Measurements from ENCODE around the gene RAD51B. TPM values are rescaled to one million over a fixed set of nuclear protein-coding genes. Genes with fewer than 3 reads are reported as not detected.

RAD51B gene
- total and polyA plus RNA-seq, 2 donors (not counting 1 experiment from before 2014, with no cell fraction given) = 4.6 to 16.3 TPM

GRCh38 chr14:68270342-68270741, 450.8 kb downstream of the RAD51B start:
- peak in 1 of 2 donors; percentile 77 for DNase-seq (ENCODE audit: low read depth in 2 of 2)
- Histone ChIP-seq H3K9me3 (ENCODE audit: control insufficient read depth, insufficient read depth, low read depth, low read length) (no peaks in the 10 kb centered on the region), H3K27me3 (ENCODE audit: control insufficient read depth, insufficient read depth, low read length) (no peaks in the 10 kb centered on the region), H3K79me2 (ENCODE audit: control insufficient read depth, insufficient read depth, low read length) (no peaks in the 10 kb centered on the region), H3K9ac (ENCODE audit: insufficient read depth, low read length) (no peak overlapping the region), H3K4me1 (ENCODE audit: control insufficient read depth, extremely low read depth, insufficient read depth, low read length) (no peaks in the 10 kb centered on the region), H2AFZ (ENCODE audit: low read length) (no peak overlapping the region), H3K36me3 (ENCODE audit: control insufficient read depth, insufficient read depth, low read length) (no peaks in the 10 kb centered on the region), H3K4me3 (replicated peaks in 1 of 4; ENCODE audit: control extremely low read depth in 1 of 4, insufficient read depth in 1 of 4, low read depth in 3 of 4, low read length in 4 of 4) (no peak overlapping the region), H4K20me1 (ENCODE audit: control insufficient read depth, extremely low read depth, insufficient read depth, low read length) (no peaks in the 10 kb centered on the region), H3K27ac (ENCODE audit: insufficient read depth, low read length) (no peak overlapping the region), H3K4me2 (ENCODE audit: extremely low read depth, insufficient read depth, low read length) (no peak overlapping the region)
- TF ChIP-seq, protein P1, sequence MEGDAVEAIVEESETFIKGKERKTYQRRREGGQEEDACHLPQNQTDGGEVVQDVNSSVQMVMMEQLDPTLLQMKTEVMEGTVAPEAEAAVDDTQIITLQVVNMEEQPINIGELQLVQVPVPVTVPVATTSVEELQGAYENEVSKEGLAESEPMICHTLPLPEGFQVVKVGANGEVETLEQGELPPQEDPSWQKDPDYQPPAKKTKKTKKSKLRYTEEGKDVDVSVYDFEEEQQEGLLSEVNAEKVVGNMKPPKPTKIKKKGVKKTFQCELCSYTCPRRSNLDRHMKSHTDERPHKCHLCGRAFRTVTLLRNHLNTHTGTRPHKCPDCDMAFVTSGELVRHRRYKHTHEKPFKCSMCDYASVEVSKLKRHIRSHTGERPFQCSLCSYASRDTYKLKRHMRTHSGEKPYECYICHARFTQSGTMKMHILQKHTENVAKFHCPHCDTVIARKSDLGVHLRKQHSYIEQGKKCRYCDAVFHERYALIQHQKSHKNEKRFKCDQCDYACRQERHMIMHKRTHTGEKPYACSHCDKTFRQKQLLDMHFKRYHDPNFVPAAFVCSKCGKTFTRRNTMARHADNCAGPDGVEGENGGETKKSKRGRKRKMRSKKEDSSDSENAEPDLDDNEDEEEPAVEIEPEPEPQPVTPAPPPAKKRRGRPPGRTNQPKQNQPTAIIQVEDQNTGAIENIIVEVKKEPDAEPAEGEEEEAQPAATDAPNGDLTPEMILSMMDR (conservative IDR thresholded peaks at IDR 0.05 in 1 of 2, IDR thresholded peaks at IDR 0.05 in 1 of 2; ENCODE audit: low read depth in 1 of 2, low read length in 2 of 2) = no peak
- TF ChIP-seq EZH2 (IDR thresholded peaks at IDR 0.05; ENCODE audit: low read length, missing control alignments) = no peak

DNA sequence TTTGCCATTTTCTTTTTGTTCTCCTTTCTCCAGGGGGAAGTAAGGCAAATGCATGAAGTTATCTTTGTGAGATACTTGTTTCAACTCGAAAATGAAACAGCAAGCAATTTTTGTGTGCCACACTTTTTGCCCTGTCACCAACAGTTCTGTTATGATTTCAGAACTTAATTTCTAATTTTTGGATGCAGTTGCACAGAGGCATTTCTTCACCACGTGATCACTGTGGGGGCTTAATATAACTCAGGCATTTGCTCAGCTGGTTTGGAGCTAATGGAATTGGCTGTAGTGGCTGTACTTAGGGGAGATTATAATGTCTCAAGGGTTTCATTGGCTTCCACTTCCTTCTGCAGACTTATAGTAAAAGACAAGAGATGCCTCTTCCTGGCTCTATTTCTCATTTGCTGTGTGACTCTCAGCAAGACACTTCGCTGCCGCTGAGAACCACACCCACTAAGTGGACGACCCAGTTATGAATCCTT, 452.4 kb downstream of the RAD51B start:
- Histone ChIP-seq H3K4me3 (replicated peaks in 1 of 4; ENCODE audit: control extremely low read depth in 1 of 4, insufficient read depth in 1 of 4, low read depth in 3 of 4, low read length in 4 of 4) (no peak overlapping the region), H3K36me3 (ENCODE audit: control insufficient read depth, insufficient read depth, low read length) (no peaks in the 10 kb centered on the region), H3K27ac (ENCODE audit: insufficient read depth, low read length) (no peak overlapping the region), H3K4me2 (ENCODE audit: extremely low read depth, insufficient read depth, low read length) (no peak overlapping the region), H2AFZ (ENCODE audit: low read length) (no peak overlapping the region), H3K27me3 (ENCODE audit: control insufficient read depth, insufficient read depth, low read length) (no peaks in the 10 kb centered on the region), H4K20me1 (ENCODE audit: control insufficient read depth, extremely low read depth, insufficient read depth, low read length) (no peaks in the 10 kb centered on the region), H3K79me2 (ENCODE audit: control insufficient read depth, insufficient read depth, low read length) (no peaks in the 10 kb centered on the region), H3K9ac (ENCODE audit: insufficient read depth, low read length) (no peak overlapping the region), H3K9me3 (ENCODE audit: control insufficient read depth, insufficient read depth, low read depth, low read length) (no peaks in the 10 kb centered on the region), H3K4me1 (ENCODE audit: control insufficient read depth, extremely low read depth, insufficient read depth, low read length) (no peaks in the 10 kb centered on the region)
- no peak for TF ChIP-seq EZH2 (IDR thresholded peaks at IDR 0.05; ENCODE audit: low read length, missing control alignments)
- TF ChIP-seq, protein P1 (conservative IDR thresholded peaks at IDR 0.05 in 1 of 2, IDR thresholded peaks at IDR 0.05 in 1 of 2; ENCODE audit: low read depth in 1 of 2, low read length in 2 of 2) = no peak
- DNase-seq (ENCODE audit: low read depth in 2 of 2) = no peak

DNA sequence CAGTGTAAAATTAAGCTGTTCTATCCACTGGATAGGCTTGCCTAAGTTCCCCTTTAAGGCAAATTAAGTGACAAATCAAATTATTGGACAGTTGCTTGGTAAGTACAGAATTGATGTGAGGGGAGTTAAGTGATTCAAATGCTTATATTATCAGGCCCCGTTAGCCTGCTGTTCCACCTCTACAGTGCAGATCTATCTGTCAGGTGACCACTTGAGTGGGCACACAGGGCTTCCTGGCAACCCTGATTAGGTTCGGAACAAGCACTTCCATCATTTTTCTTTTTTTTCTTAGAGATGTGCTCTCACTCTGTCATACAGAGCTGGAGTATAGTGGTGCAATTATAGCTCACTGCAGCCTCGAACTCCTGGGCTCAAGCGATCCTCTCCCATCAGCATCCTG, 453.8 kb downstream of the RAD51B start:
- Histone ChIP-seq H3K9me3 (ENCODE audit: control insufficient read depth, insufficient read depth, low read depth, low read length) (no peaks in the 10 kb centered on the region), H4K20me1 (ENCODE audit: control insufficient read depth, extremely low read depth, insufficient read depth, low read length) (no peaks in the 10 kb centered on the region), H2AFZ (ENCODE audit: low read length) (no peak overlapping the region), H3K79me2 (ENCODE audit: control insufficient read depth, insufficient read depth, low read length) (no peaks in the 10 kb centered on the region), H3K27ac (ENCODE audit: insufficient read depth, low read length) (no peak overlapping the region), H3K9ac (ENCODE audit: insufficient read depth, low read length) (no peak overlapping the region), H3K4me3 (replicated peaks in 1 of 4; ENCODE audit: control extremely low read depth in 1 of 4, insufficient read depth in 1 of 4, low read depth in 3 of 4, low read length in 4 of 4) (no peak overlapping the region), H3K27me3 (ENCODE audit: control insufficient read depth, insufficient read depth, low read length) (no peaks in the 10 kb centered on the region), H3K36me3 (ENCODE audit: control insufficient read depth, insufficient read depth, low read length) (no peaks in the 10 kb centered on the region), H3K4me2 (ENCODE audit: extremely low read depth, insufficient read depth, low read length) (no peak overlapping the region), H3K4me1 (ENCODE audit: control insufficient read depth, extremely low read depth, insufficient read depth, low read length) (no peaks in the 10 kb centered on the region)
- TF ChIP-seq, protein P1 (conservative IDR thresholded peaks at IDR 0.05 in 1 of 2, IDR thresholded peaks at IDR 0.05 in 1 of 2; ENCODE audit: low read depth in 1 of 2, low read length in 2 of 2) = no peak
- DNase-seq (ENCODE audit: low read depth in 2 of 2) = no peak
